Body of pancreas (tissue), 4 donors: Measurements from ENCODE around the gene ACP2. TPM values are rescaled to one million over a fixed set of nuclear protein-coding genes. Genes with fewer than 3 reads are reported as not detected.

Experiments
- ATAC-seq: fragments of 150-250 bp; one replicate; pipeline ENCODE4 v1.9.1; 2016
- DNase-seq, 4 donors: peaks; one replicate each; pipeline ENCODE4 v3.0.0-alpha.2; 2019
- H3K27ac ChIP-seq, 4 donors: fragments of 200-600 bp; sonication (generic); 1 replicate in 3 of 4; 2 replicates in 1 of 4; pipeline versions ENCODE4 v1.5.1 to v1.6.1; 2016 to 2019; ENCODE audit warnings: mild to moderate bottlenecking in 1 of 4, mixed read lengths in 1 of 4, moderate library complexity in 1 of 4
- H3K27me3 ChIP-seq, 2 donors: fragments of 200-600 bp; sonication (generic); one replicate each; pipeline ENCODE4 v1.6.0; 2016; ENCODE audit warnings: mild to moderate bottlenecking in 1 of 2
- H3K36me3 ChIP-seq, 2 donors: fragments of 200-600 bp; sonication (generic); replicated peaks in 1 of 2; 2 replicates each; pipeline ENCODE4 v1.5.1; 2016; ENCODE audit warnings: low read depth in 2 of 2; ENCODE audit not compliant: insufficient read depth in 1 of 2
- H3K4me1 ChIP-seq: fragments of 200-600 bp; sonication (generic); one replicate; pipeline ENCODE4 v1.6.0; 2016
- H3K4me3 ChIP-seq, 2 donors: fragments of 200-600 bp; sonication (generic); 1 replicate in 1 of 2; 2 replicates in 1 of 2; pipeline ENCODE4 v1.5.1; 2016 to 2019
- H3K9me3 ChIP-seq, 3 donors: fragments of 200-600 bp; sonication (generic); 1 replicate in 2 of 3; 2 replicates in 1 of 3; pipeline ENCODE4 v1.5.1; 2016
- CTCF ChIP-seq, 7 experiments: fragments of 450-650 bp in 4 of 7; fragments of 200-600 bp in 3 of 7; sonication (generic) in 3 of 7; IDR thresholded peaks; one replicate each; pipeline ENCODE4 v1.5.1; 2016 to 2019; ENCODE audit warnings: antibody characterized with exemption in 7 of 7
- POLR2A ChIP-seq, 3 donors: fragments of 450-650 bp; IDR thresholded peaks; one replicate each; pipeline ENCODE4 v1.6.1; 2016; ENCODE audit warnings: antibody characterized with exemption in 3 of 3, mild to moderate bottlenecking in 2 of 3
- WGBS, 2 donors: methylation state at CpG; one replicate each; pipeline ENCODE4 v1.1.5; 2017; 5-methylcytosine and 5-hydroxymethylcytosine counted together
- intact Hi-C: fragments of 100-400 bp; cut with DNase I; formaldehyde crosslinking; loops from one replicate; pipeline ENCODE4 v1.15.1; 2023
- total RNA-seq, 2 donors: library from RNA; depleted of rRNA; stranded (reverse); fragments of >200 nt; gene quantifications; one replicate each; pipeline ENCODE4 v1.1.0, GENCODE V29; 2016

ACP2 gene
- total RNA-seq, 2 donors from 2014 or later, result 31.6 to 43.1 TPM

- H3K4me1 ChIP-seq, result peaks cover 39% of the 10 kb centered on the region
- H3K36me3 ChIP-seq, result no peaks in the 10 kb centered on the region
- 44 to 51% methylated on average over 9 to 10 of the region's 10 CpGs for WGBS, 2 donors
- H3K27me3 ChIP-seq, result no peaks in the 10 kb centered on the region
- DNase-seq (peak in 1 of 4 donors; percentile 44), ATAC-seq (no peak)
- no peak overlapping the region for H3K4me3 ChIP-seq
- TF ChIP-seq POLR2A (IDR thresholded peaks at IDR 0.05) (no peak), CTCF (IDR thresholded peaks at IDR 0.05) (peak; percentile 23 to 53 (median 36))
- H3K27ac ChIP-seq, result no peak overlapping the region
- intact Hi-C loops, result no loop called here
- no peaks in the 10 kb centered on the region for H3K9me3 ChIP-seq
Measured at GRCh38 chr11:47259232-47259977, 10.8 kb upstream of the ACP2 start.

- intact Hi-C loops, result no loop called here
- peaks cover 47% of the 10 kb centered on the region for H3K4me1 ChIP-seq
- WGBS, 2 donors, result 46 to 48% methylated on average over 8 to 11 of the region's 11 CpGs
- no peak for TF ChIP-seq POLR2A (IDR thresholded peaks at IDR 0.05)
- no peak for TF ChIP-seq CTCF (IDR thresholded peaks at IDR 0.05)
- H3K27me3 ChIP-seq, result no peaks in the 10 kb centered on the region
- DNase-seq, result no peak
- H3K4me3 ChIP-seq, result no peak overlapping the region
- H3K27ac ChIP-seq, result peak overlapping the region; percentile 55 to 79 (median 74)
- no peaks in the 10 kb centered on the region for H3K9me3 ChIP-seq
- H3K36me3 ChIP-seq, result no peaks in the 10 kb centered on the region
- no peak for ATAC-seq
Measured at GRCh38 chr11:47258317-47258902, 9.8 kb upstream of the ACP2 start.

GRCh38 chr11:47257517-47258316 is 9.1 kb upstream of the ACP2 start, which contains the start of gene NR1H3:
NR1H3 (plus strand) TSS chr11:47257996; CDS start chr11:47259217, 1,221 bp downstream.
- peaks cover 47% of the 10 kb centered on the region for H3K4me1 ChIP-seq
- H3K4me3 ChIP-seq, result no peak within 1 kb of the TSS
- peak; percentile 82 for ATAC-seq
- intact Hi-C loops, result no loop called here
- TF ChIP-seq CTCF (IDR thresholded peaks at IDR 0.05) (peak; percentile 10 to 55 (median 38)), POLR2A (IDR thresholded peaks at IDR 0.05) (peak in 1 of 3 donors; percentile 20)
- H3K27me3 ChIP-seq, result no peaks in the 10 kb centered on the region
- peak within 1 kb of the TSS; percentile 55 to 79 (median 74) for H3K27ac ChIP-seq
- WGBS, 2 donors, result 5 to 7% methylated on average over 8 to 15 of the region's 15 CpGs
- DNase-seq, result peak; percentile 74 to 87 (median 86)
- no peaks in the 10 kb centered on the region for H3K36me3 ChIP-seq
- H3K9me3 ChIP-seq, result no peaks in the 10 kb centered on the region

DNA sequence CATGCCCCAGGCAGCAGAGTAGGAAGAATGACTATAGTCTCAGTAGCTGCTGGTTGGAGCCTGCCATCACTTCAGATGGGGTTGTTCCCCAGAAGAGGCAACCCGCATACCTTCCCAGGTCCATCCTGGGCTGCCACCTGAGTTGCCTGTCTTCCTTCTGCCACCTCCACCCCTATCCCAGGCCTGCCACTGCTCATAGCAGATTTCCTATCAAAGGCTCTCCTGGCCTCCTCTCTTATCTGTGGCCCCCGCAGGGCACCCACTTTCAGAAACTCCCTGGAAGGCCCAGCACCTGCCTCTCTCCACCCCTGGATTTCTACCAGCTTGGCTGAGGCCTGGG is 8.5 kb upstream of the ACP2 start:
- no peak for DNase-seq
- H3K27ac ChIP-seq, result peak overlapping the region; percentile 55 to 79 (median 74)
- no peaks in the 10 kb centered on the region for H3K27me3 ChIP-seq
- WGBS, 2 donors, result 15 to 31% methylated on average over 2 of the region's 2 CpGs
- TF ChIP-seq POLR2A (IDR thresholded peaks at IDR 0.05) (no peak), CTCF (IDR thresholded peaks at IDR 0.05) (no peak)
- H3K9me3 ChIP-seq, result no peaks in the 10 kb centered on the region
- H3K36me3 ChIP-seq, result no peaks in the 10 kb centered on the region
- no peak overlapping the region for H3K4me3 ChIP-seq
- no peak for ATAC-seq
- H3K4me1 ChIP-seq, result peaks cover 47% of the 10 kb centered on the region
- intact Hi-C loops, result no loop called here
